Left renal pelvis (tissue), 4 donors: ENCODE measurements around the gene TIMELESS. TPM values are rescaled to one million over a fixed set of nuclear protein-coding genes. Genes with fewer than 3 reads are reported as not detected.
"Not testable (repeated sequence)": the region's sequence is repeated elsewhere in the genome, so short reads cannot be mapped to it uniquely, and the experiment has no call there.

Source experiments
- DNase-seq, 4 donors: peaks; one replicate each; pipeline ENCODE4 v3.0.0-alpha.2; 2013; ENCODE audit warnings: low read depth in 4 of 4, low spot score in 3 of 4
- polyA plus RNA-seq, 4 donors: library from polyadenylated mRNA; unstranded; fragments of 120-200 nt; gene quantifications; one replicate each; pipeline ENCODE4 v1.2.1, GENCODE V29; 2013; ENCODE audit not compliant: insufficient read length in 4 of 4

TIMELESS gene, protein sequence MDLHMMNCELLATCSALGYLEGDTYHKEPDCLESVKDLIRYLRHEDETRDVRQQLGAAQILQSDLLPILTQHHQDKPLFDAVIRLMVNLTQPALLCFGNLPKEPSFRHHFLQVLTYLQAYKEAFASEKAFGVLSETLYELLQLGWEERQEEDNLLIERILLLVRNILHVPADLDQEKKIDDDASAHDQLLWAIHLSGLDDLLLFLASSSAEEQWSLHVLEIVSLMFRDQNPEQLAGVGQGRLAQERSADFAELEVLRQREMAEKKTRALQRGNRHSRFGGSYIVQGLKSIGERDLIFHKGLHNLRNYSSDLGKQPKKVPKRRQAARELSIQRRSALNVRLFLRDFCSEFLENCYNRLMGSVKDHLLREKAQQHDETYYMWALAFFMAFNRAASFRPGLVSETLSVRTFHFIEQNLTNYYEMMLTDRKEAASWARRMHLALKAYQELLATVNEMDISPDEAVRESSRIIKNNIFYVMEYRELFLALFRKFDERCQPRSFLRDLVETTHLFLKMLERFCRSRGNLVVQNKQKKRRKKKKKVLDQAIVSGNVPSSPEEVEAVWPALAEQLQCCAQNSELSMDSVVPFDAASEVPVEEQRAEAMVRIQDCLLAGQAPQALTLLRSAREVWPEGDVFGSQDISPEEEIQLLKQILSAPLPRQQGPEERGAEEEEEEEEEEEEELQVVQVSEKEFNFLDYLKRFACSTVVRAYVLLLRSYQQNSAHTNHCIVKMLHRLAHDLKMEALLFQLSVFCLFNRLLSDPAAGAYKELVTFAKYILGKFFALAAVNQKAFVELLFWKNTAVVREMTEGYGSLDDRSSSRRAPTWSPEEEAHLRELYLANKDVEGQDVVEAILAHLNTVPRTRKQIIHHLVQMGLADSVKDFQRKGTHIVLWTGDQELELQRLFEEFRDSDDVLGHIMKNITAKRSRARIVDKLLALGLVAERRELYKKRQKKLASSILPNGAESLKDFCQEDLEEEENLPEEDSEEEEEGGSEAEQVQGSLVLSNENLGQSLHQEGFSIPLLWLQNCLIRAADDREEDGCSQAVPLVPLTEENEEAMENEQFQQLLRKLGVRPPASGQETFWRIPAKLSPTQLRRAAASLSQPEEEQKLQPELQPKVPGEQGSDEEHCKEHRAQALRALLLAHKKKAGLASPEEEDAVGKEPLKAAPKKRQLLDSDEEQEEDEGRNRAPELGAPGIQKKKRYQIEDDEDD
- polyA plus RNA-seq: 10 to 100 TPM; 22.4 to 45.4 (median 38.4) TPM

DNA sequence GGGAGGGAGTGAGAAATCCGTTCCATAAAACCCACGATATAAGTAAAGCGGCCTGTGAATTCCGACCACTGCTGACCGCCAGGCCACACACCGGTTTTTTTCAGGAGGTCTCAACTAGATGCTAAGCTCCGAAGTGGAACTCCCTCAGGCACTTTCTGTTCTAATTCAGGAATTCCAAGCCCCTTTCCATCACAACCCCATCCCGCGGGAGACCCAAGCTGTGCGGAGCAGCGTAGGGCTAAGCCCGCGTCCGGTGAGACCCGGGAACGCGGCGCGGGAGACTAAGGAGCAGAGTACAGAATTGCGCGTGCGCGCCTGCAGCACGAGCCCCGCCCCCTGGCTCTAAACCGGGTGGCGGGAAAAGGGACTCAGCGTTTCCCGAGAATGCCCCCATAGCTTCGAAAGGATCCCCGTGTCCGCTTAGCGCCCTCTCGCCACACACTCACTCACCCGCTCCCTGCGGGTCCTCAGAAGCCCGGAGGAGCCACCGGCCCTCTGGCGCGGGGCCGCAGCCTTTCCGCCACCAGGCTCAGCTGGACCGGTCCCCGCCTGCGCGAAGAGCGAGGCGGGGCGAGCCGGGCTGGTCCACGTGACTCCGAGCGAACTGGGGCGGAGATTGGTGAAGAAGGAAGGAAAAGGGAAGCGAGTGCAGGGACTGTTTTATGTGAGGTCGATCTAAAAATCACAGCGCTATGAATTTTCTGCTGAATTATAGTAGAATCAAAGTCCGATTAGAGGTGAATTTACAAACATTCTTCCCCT, at the start of gene TIMELESS:
TIMELESS (minus strand) TSS at position 567 of the 762 bp plus-strand sequence. CDS start 15,256 bp downstream, outside the sequence.
- DNase-seq: peak; percentile 82 to 87 (median 85)

DNA sequence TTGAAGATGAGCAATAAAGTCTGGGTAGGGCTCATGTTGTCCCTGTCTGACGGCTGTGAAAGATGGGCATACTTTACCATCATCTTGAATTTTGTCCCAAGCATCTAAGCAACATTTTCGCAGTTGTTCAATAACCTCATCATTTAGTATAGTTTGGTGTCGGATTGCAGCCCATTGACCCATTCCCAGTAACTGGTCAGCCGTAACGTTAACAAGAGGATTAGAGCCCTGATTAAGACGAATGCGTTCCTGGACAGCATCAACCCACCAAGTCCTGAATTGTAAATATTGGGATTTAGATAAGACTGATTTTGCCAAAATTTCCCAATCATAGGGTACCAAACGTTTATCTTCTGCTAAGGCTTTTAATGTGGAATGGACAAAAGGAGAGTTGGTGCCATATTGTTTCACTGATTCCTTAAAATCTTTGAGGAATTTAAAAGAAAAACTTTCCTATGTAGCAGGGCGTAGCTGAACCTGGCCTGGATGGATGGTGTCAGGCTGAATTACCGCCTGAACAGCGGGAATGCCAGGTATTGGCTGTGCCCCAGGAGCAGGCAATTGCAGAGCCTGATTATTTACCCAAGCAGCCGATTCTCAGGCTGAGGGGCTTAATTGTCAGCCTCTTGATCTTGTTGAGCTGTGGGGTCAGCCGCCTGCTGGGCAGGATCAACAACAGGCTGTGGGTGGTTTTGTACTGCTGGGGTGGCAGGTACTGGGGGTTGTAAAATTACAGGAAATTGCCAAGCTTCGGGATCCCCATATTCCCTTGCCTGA, 49.1 kb upstream of the TIMELESS start:
- DNase-seq: not testable (repeated sequence)

DNA sequence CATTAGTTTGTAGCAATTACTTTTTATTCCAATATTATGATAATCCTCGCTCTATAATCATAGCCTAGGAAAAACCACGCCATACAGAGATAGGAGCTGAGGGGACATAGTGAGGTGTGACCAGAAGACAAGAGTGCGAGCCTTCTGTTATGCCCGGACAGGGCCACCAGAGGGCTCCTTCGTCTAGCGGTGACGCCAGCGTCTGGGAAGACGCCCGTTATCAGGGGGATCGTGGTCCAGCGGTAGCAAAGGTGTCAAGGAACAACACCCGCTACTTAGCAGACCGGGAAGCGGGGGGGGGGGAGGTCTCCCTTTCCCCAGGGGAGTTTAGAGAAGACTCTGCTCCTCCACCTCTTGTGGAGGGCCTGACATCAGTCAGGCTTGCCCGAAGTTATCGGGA, 47.5 kb upstream of the TIMELESS start:
- DNase-seq: not testable (repeated sequence)

DNA sequence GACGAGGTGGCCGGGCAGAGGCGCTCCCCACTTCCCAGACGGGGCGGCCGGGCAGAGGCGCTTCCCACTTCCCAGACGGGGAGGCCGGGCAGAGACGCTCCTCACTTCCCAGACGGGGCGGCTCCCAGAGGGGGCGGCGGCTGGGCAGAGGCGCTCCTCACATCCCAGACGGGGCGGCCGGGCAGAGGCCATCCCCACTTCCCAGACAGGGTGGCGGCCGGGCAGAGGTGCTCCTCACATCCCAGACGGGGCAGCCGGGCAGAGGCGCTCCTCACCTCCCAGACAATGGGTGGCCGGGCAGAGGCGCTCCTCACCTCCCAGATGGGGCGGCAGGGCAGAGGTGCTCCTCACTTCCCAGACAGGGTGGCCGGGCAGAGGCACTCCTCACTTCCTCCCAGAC, 45.3 kb upstream of the TIMELESS start:
- DNase-seq: not testable (repeated sequence)

DNA sequence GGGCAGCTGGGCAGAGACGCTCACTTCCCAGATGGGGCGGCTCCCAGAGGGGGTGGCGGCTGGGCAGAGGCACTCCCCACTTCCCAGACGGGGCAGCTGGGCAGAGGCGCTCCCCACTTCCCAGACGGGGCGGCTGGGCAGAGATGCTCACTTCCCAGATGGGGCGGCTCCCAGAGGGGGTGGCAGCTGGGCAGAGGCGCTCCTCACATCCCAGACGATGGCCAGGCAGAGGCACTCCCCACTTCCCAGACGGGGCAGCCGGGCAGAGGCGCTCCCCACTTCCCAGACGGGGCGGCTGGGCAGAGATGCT, 44.8 kb upstream of the TIMELESS start:
- not testable (repeated sequence) for DNase-seq

DNA sequence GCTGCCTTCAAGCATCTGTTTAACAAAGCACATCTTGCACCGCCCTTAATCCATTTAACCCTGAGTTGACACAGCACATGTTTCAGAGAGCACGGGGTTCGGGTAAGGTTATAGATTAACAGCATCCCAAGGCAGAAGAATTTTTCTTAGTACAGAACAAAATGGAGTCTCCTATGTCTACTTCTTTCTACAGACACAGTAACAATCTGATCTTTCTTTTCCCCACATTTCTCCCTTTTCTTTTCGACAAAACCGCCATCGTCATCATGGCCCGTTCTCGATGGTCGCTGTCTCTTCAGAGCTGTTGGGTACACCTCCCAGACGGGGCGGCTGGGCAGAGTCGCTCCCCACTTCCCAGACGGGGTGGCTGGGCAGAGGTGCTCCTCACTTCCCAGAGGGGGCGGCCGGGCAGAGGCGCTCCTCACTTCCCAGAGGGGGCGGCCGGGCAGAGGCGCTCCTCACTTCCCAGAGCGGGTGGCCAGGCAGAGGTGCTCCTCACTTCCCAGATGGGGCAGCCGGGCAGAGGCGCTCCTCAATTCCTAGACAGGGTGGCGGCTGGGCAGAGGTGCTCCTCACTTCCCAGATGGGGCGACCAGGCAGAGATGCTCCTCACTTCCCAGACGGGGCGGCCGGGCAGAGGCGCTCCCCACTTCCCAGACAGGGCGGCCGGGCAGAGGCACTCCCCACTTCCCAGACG, 44.3 kb upstream of the TIMELESS start:
- DNase-seq: not testable (repeated sequence)

DNA sequence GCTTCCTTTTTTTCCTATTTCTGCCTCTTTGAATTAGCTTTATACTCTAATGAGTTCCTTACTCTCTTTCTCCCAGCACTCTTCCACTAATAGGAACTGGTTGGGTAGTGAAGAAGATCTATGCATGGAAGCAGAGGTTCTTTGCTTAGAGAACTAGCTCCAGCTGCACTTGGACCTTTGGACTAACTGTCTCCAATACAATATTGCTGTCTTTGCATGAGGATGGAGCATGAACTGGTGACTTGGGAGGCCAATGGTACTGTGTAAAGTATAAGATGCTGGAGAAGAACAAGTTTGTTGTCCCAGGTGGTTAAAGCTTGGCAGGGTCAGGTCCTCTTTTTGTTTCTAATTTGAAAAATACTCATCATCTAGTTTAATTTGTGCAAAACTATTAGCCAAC, 41.1 kb upstream of the TIMELESS start:
- no peak for DNase-seq

DNA sequence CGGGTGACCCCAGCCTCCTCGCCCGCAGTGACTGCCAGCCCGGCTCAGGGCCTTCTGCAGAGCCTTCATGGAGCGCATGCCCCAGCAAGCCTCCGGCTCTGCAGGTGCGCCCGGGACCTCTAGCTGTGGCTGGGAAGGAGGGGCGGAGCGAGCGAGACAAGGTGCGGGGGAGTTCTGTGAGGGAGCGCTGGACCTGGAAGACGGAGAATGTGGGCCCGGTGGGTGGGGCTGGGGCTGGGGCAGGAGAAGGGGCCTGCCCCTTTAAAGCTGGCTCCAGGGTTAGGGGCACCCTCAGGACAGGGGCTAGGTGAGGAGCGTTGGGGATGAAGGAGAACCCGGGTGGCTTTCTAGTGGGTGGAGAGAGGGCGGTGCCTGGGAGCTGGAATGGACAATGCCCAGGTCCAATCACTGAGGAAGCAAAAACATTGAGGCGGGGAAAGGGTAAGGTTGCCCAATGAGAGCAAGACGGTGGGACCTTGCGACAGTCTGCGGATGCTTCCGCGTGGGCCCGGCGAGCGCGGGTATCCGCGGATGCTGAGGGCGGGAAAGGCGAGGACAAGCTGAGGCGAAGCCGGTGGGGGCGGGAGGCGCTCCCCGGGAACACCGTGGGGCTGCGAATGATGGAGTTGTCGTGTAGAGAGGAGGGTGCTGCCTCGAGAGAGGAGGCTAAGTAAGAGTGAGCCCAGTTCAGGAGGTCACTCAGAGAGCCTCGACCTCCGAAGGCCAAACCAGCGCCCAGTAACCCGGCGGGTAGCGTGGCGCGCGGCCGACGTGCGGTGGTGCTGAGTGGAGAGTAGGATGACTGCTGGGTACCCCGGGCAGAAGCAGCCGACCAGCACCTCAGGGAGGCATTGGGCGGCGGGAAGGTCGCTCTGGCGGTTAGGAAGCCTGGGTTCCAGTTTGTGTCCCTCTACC, 39.1 kb upstream of the TIMELESS start, which contains the start of gene GLS2:
GLS2 (minus strand) TSS at position 121 of the 915 bp plus-strand sequence; CDS start at position 78, 43 bp downstream.
- DNase-seq: peak in 3 of 4 donors; percentile 48 to 66 (median 51)

DNA sequence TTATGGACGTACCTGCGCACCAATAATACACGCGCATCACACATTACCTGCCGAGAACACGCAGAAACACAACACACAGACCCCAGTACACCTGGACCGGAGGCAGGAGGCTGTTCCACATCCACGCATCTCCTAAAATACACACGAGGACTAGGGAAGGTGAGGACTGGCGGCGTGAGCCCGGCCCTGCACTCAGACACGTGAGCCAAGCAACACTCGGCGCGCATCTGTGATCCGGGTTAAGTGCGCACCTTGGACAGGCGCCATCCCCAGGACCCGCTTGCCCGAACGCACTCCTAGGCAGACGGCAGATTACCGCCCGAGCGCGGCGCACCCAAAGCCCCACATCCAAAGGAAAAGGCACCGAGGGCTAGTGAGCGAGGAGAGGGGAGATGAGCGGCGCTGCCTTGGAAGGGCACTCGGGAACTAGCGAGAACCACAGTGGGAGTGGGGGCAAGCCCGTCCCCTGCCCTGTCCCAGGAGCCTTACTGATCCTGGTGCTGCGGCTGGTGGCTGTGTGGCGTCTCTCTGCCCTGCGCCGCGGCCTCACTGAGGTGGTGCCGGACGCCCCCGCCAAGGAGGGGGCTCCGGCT, 38.3 kb upstream of the TIMELESS start:
- peak in 2 of 4 donors; percentile 6 to 29 for DNase-seq

DNA sequence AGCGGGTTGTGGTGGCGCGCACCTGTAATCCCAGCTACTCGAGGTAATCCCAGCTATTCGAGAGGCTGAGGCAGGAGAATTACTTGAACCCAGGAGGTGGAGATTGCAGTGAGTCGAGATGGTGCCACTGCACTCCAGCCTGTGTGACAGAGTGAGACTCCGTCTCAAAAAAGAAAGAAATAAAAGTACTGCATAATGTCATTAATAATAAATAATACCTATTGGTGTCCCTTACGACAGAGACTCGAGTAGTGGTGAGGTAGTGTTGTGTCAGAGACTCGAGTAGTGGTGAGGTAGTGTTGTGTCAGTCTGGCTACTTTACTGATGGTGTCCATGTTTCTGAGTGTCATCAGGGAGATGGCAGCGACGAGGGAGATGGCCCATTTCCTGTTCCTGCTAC, 37.5 kb upstream of the TIMELESS start:
- no peak for DNase-seq

DNA sequence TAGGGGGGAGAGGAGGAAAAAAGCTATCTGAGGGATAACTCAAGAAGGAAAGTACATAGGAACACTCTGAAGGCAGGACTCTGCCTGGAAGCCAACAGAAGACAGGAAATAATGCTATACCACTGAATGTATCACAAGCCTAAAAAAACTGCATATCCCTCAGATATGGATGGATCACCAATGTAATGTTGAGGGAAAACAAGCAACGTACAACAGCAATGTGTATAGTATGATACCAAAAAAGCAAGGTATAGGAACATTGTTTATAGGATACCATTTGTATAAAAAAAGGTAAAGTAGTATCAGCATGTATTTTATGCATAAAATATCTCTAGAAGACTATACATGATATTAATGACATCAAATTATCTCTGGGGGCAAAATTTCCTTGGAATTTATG, 35.3 kb upstream of the TIMELESS start:
- no peak for DNase-seq

DNA sequence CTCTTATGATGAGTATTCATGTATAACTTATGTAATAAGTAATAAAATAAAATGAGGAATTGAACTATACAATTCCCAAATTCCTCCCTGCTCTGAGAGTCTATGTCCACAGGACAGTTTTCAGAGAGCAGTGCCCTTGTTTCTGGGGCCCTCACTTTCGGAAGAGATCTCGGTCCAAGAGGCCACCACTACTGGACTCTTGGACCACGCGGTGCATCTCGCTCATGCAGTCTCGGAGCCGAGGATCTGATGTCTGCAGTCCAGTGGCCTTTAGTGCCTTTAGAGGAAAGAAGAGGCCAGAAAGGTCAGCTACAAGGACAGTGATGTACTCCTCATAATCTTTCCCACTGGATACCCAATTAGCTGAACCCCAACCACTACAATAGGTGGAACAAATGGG, 30.4 kb upstream of the TIMELESS start:
- no peak for DNase-seq

DNA sequence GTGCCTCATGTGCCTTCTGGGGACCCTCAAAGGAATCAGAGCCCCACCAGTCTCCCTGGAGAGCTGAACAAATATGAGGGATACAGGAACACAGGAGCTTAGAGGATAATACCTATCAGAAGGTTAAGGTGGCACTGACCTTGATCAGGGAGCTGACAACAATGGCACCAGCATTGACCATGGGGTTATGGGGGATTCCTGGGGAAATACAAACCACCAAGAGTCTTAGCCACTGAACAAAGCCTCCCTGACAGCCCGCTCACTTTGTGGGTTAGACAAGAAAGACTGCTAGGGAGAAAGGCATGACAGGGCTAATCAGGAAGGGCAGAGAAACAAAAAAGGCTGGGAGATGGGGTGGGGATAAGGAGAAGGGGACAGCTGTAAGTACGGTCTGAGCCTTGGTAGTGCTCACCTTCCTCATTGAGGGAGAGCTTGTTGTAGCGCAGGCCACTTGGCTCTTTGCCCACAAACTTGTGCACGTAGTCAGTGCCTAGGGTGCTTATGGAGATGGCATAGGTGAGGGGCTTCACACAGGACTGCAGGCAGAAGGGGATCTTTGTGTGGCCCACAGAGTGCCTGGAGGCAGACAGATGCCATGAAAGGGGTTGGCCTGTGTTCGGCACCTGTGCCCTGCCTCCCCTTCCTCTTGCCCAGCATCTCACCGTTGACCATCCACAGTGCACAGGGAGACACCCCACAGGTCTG, 28.4 kb upstream of the TIMELESS start:
- DNase-seq: no peak

DNA sequence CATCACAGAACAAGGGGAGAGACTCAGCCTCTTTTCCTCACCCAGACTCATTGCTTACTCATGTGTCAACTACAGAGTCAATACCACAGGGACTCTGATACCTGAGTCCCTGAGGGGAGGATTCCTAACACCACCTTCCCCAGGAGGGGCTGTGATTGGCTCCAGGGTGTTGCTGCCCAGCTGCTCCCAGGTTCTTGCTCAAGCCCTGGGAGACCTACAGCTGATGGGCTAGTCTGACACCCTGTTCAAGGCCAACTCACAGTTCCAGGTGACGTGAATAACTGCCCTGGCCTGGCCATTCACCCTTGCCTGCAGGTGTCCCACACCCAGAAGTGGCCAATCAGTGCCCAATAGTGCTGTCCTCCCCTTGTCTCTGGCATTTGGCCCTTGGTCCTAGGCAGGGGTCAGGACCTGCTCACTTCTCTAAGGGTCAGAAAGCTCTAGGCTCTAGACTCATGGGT, 27.8 kb upstream of the TIMELESS start:
- DNase-seq: no peak

DNA sequence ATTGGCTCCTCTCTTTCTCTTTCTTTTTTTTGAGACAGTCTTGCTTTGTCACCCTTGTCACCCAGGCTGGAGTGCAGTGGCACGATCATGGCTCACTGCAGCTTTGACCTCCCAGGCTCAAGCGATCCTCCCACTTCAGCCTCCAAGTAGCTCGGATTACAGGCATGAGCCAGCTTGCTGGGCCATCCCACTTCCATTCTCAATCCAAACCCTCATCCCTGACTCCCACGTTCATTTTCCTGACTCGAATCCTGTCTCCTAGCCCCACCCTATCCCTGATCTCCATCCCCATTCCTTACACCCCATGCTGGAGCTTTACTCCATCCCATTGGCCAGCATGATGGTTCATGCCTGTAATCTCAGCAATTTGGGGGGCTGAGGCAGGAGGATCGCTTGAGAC, 26.9 kb upstream of the TIMELESS start:
- DNase-seq: no peak

DNA sequence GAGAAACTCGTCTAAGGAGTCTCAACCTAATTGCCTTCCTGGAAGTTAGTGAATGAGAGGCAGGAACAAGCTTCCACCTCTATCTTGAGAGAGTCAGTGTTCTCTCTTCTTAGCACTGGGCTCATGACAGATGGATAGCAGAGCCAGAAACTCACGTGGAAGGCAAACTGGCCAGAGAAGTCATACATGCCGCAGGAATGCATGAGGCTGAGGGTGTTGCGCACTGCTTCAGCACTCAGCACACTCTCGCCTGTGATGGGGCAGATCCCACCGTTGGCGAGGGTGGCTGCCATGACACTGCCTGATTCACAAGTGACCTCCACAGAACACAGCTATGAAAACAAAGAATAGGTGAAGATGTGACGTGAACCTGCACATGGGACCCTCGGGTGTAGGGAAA, 25.2 kb upstream of the TIMELESS start:
- DNase-seq: no peak
